Mammary epithelial cell (primary cell): Measurements from ENCODE around the gene MYO16.

ENCODE experiments used
- CTCF ChIP-seq, 2 donors: IDR thresholded peaks in 1 of 2; conservative IDR thresholded peaks in 1 of 2; 2 replicates each; pipeline ENCODE4 v1.5.1; 2011 to 2012; ENCODE audit warnings: inconsistent platforms in 2 of 2, low read length in 2 of 2, mild to moderate bottlenecking in 2 of 2, control low read depth in 1 of 2, low read depth in 1 of 2; ENCODE audit not compliant: insufficient read depth in 1 of 2; ENCODE audit errors: extremely low read depth in 1 of 2
- EZH2 ChIP-seq: IDR thresholded peaks from 2 replicates; pipeline ENCODE4 v1.6.1; 2012; ENCODE audit warnings: low read length, inconsistent platforms, borderline replicate concordance

GRCh38 chr13:108632649-108633167 lies 3.3 kb downstream of the MYO16 start:
- TF ChIP-seq CTCF (conservative IDR thresholded peaks at IDR 0.05 in 1 of 2, IDR thresholded peaks at IDR 0.05 in 1 of 2; ENCODE audit: extremely low read depth in 1 of 2, insufficient read depth in 1 of 2, low read depth in 1 of 2, low read length in 2 of 2) (no peak), EZH2 (no peak)
